KMS-11 (cell line): ENCODE data around the gene ENOSF1.
A peak's percentile ranks its signal among the peaks of the same experiment; 100 is the strongest.

Experiments used
- H2AFZ ChIP-seq: fragments of 200-600 bp; sonication (generic); 2 replicates; pipeline ENCODE4 v1.6.1; 2016; ENCODE audit warnings: antibody characterized with exemption, mixed run types, low read depth
- H3K27ac ChIP-seq: fragments of 200-600 bp; sonication (generic); 2 replicates; pipeline ENCODE4 v1.6.1; 2016; ENCODE audit warnings: mild to moderate bottlenecking, mixed run types
- H3K27me3 ChIP-seq: fragments of 200-600 bp; sonication (generic); 2 replicates; pipeline ENCODE4 v1.6.1; 2017; ENCODE audit warnings: mild to moderate bottlenecking, low read depth, mixed run types, moderate library complexity; ENCODE audit not compliant: insufficient read depth
- H3K36me3 ChIP-seq: fragments of 200-600 bp; sonication (generic); 2 replicates; pipeline ENCODE4 v1.6.1; 2017; ENCODE audit warnings: mild to moderate bottlenecking, mixed run types; ENCODE audit not compliant: insufficient read depth
- H3K4me1 ChIP-seq: fragments of 200-600 bp; sonication (generic); 2 replicates; pipeline ENCODE4 v1.6.1; 2016; ENCODE audit warnings: mild to moderate bottlenecking, low read depth, mixed run types; ENCODE audit not compliant: poor library complexity, severe bottlenecking
- H3K4me2 ChIP-seq: fragments of 200-600 bp; sonication (generic); 2 replicates; pipeline ENCODE4 v1.7.0; 2016; ENCODE audit warnings: mild to moderate bottlenecking, mixed run types
- H3K4me3 ChIP-seq: fragments of 200-600 bp; sonication (generic); IDR thresholded peaks from 2 replicates; pipeline ENCODE4 v1.6.1; 2017; ENCODE audit warnings: low read depth, low read length, mixed read lengths; ENCODE audit not compliant: insufficient read depth
- H3K79me2 ChIP-seq: fragments of 200-600 bp; sonication (generic); 2 replicates; pipeline ENCODE4 v1.6.1; 2016; ENCODE audit warnings: low read depth, mixed run types; ENCODE audit not compliant: insufficient read depth
- H3K9ac ChIP-seq: fragments of 200-600 bp; sonication (generic); 2 replicates; pipeline ENCODE4 v1.6.1; 2016; ENCODE audit warnings: mild to moderate bottlenecking, mixed run types
- H4K20me1 ChIP-seq: fragments of 200-600 bp; sonication (generic); 2 replicates; pipeline ENCODE4 v1.6.1; 2016; ENCODE audit warnings: mild to moderate bottlenecking, mixed run types; ENCODE audit not compliant: insufficient read depth
- CTCF ChIP-seq: fragments of 200-600 bp; sonication (generic); conservative IDR thresholded peaks from 2 replicates; pipeline ENCODE4 v1.6.1; 2017; ENCODE audit warnings: low read depth, mild to moderate bottlenecking, antibody characterized with exemption, low read length, moderate library complexity, mixed read lengths

Gene ENOSF1

GRCh38 chr18:666177-666576 is 46.3 kb downstream of the ENOSF1 start:
- Histone ChIP-seq H3K79me2 (peaks cover 34% of the 10 kb centered on the region), H3K4me1 (no peaks in the 10 kb centered on the region), H2AFZ (no peak overlapping the region), H4K20me1 (no peaks in the 10 kb centered on the region), H3K27me3 (no peaks in the 10 kb centered on the region), H3K4me3 (no peak overlapping the region), H3K4me2 (no peak overlapping the region), H3K27ac (no peak overlapping the region), H3K36me3 (peaks cover 15% of the 10 kb centered on the region), H3K9ac (no peak overlapping the region)
- TF ChIP-seq CTCF: 0 out of 2 replicates have a peak, but pooled peaks have one; percentile 23

GRCh38 chr18:662197-662596 is 50.2 kb downstream of the ENOSF1 start:
- no peak overlapping the region for H3K4me3 ChIP-seq
- H3K79me2 ChIP-seq: peaks cover 46% of the 10 kb centered on the region
- H4K20me1 ChIP-seq: no peaks in the 10 kb centered on the region
- H3K4me1 ChIP-seq: peaks cover 7% of the 10 kb centered on the region
- H3K4me2 ChIP-seq: no peak overlapping the region
- no peak overlapping the region for H3K27ac ChIP-seq
- no peak for TF ChIP-seq CTCF
- peaks cover 12% of the 10 kb centered on the region for H3K36me3 ChIP-seq
- H3K27me3 ChIP-seq: no peaks in the 10 kb centered on the region
- H3K9ac ChIP-seq: no peak overlapping the region
- H2AFZ ChIP-seq: no peak overlapping the region

- H3K27ac ChIP-seq: no peak overlapping the region
- no peak overlapping the region for H3K9ac ChIP-seq
- no peak for TF ChIP-seq CTCF
- H3K79me2 ChIP-seq: peaks cover 47% of the 10 kb centered on the region
- no peaks in the 10 kb centered on the region for H4K20me1 ChIP-seq
- H3K27me3 ChIP-seq: no peaks in the 10 kb centered on the region
- peaks cover 8% of the 10 kb centered on the region; the same call in 1 of the 2 replicates for H3K36me3 ChIP-seq
- peaks cover 17% of the 10 kb centered on the region for H3K4me1 ChIP-seq
- H3K4me2 ChIP-seq: peak overlapping the region; percentile 72
- no peak overlapping the region for H3K4me3 ChIP-seq
- no peak overlapping the region for H2AFZ ChIP-seq
Observed at GRCh38 chr18:659597-659996, 52.8 kb downstream of the ENOSF1 start.

- Histone ChIP-seq H3K79me2 (peaks cover 47% of the 10 kb centered on the region), H2AFZ (peak overlapping the region; percentile 38; the same call in 1 of the 2 replicates), H3K4me3 (no peak overlapping the region), H3K27ac (peak overlapping the region; percentile 90), H3K4me2 (peak overlapping the region; percentile 72), H3K27me3 (no peaks in the 10 kb centered on the region), H4K20me1 (no peaks in the 10 kb centered on the region), H3K4me1 (peaks cover 17% of the 10 kb centered on the region), H3K36me3 (peaks cover 8% of the 10 kb centered on the region; the same call in 1 of the 2 replicates), H3K9ac (peak overlapping the region; percentile 90)
- TF ChIP-seq CTCF: no peak
Observed at GRCh38 chr18:658947-659533, 53.4 kb downstream of the ENOSF1 start.
